Natural killer cell (primary cell): ENCODE data around the gene ITGAX. TPM values are rescaled to one million over a fixed set of nuclear protein-coding genes. Genes with fewer than 3 reads are reported as not detected.

Source experiments
- ATAC-seq, 3 donors: fragments of 150-1000 bp in 2 of 3; fragments of 200-7000 bp in 1 of 3; cut with Tn5 transposase; 1 replicate in 1 of 3; 2 replicates in 2 of 3; pipeline ENCODE4 v1.10.0; 2021; ENCODE audit warnings: mild to moderate bottlenecking in 2 of 3, moderate library complexity in 2 of 3
- DNase-seq, 2 donors: peaks; one replicate each; pipeline versions ENCODE4 v3.0.0 to v3.0.0-alpha.2; 2013 to 2021; ENCODE audit warnings: mixed read lengths in 1 of 2
- H3K27ac ChIP-seq: one replicate; pipeline ENCODE4 v1.5.1; 2013; ENCODE audit warnings: mild to moderate bottlenecking, low read length
- H3K27me3 ChIP-seq: one replicate; pipeline ENCODE4 v1.6.1; 2013; ENCODE audit warnings: low read length; ENCODE audit not compliant: control insufficient read depth, insufficient read depth
- H3K36me3 ChIP-seq: one replicate; pipeline ENCODE4 v1.6.1; 2013; ENCODE audit warnings: low read length; ENCODE audit not compliant: control insufficient read depth, insufficient read depth
- H3K4me1 ChIP-seq: one replicate; pipeline ENCODE4 v1.6.1; 2013; ENCODE audit warnings: low read length; ENCODE audit not compliant: control insufficient read depth, insufficient read depth
- H3K4me3 ChIP-seq: one replicate; pipeline ENCODE4 v1.5.1; 2013; ENCODE audit warnings: low read length
- H3K9me3 ChIP-seq: one replicate; pipeline ENCODE4 v1.6.1; 2013; ENCODE audit warnings: low read length; ENCODE audit not compliant: control insufficient read depth, insufficient read depth
- H3K27ac Mint-ChIP-seq, 2 donors: one replicate each; pipeline ENCODE4 v1.8.0; 2022; ENCODE audit warnings: mild to moderate bottlenecking in 2 of 2, mixed read lengths in 2 of 2, moderate library complexity in 1 of 2
- H3K27me3 Mint-ChIP-seq, 2 donors: one replicate each; pipeline ENCODE4 v1.8.0; 2022; ENCODE audit warnings: low read depth in 2 of 2, mixed read lengths in 2 of 2
- H3K36me3 Mint-ChIP-seq: one replicate; pipeline ENCODE4 v1.8.0; 2022; ENCODE audit warnings: mixed read lengths
- H3K4me1 Mint-ChIP-seq, 2 donors: one replicate each; pipeline ENCODE4 v1.8.0; 2022; ENCODE audit warnings: mixed read lengths in 2 of 2
- H3K4me3 Mint-ChIP-seq: one replicate; pipeline ENCODE4 v1.8.0; 2022; ENCODE audit warnings: mild to moderate bottlenecking, moderate library complexity, mixed read lengths
- H3K9me3 Mint-ChIP-seq, 2 donors: one replicate each; pipeline ENCODE4 v1.8.0; 2022; ENCODE audit warnings: mixed read lengths in 2 of 2
- CTCF ChIP-seq: fragments of 200-600 bp; IDR thresholded peaks from one replicate; pipeline ENCODE4 v1.8.0; 2022; ENCODE audit warnings: antibody characterized with exemption
- WGBS: methylation state at CpG from one replicate; pipeline ENCODE4 v1.1.7; 2013; ENCODE audit warnings: missing lambda C conversion rate; ENCODE audit not compliant: insufficient coverage; 5-methylcytosine and 5-hydroxymethylcytosine counted together
- intact Hi-C: fragments of 100-400 bp; cut with micrococcal nuclease; formaldehyde crosslinking; loops from one replicate; pipeline ENCODE4 v1.14.2; 2022
- total RNA-seq, 4 donors: library from RNA; stranded (reverse); fragments of 120-200 nt in 1 of 4; gene quantifications; one replicate each; pipeline versions ENCODE4 v1.2.3 to v1.2.4, GENCODE V29; 2013 to 2022

The ITGAX gene
- total RNA-seq, 3 donors from 2014 or later (not counting 1 experiment from before 2014, with no cell fraction given): 224 to 249 (median 233) TPM

DNA sequence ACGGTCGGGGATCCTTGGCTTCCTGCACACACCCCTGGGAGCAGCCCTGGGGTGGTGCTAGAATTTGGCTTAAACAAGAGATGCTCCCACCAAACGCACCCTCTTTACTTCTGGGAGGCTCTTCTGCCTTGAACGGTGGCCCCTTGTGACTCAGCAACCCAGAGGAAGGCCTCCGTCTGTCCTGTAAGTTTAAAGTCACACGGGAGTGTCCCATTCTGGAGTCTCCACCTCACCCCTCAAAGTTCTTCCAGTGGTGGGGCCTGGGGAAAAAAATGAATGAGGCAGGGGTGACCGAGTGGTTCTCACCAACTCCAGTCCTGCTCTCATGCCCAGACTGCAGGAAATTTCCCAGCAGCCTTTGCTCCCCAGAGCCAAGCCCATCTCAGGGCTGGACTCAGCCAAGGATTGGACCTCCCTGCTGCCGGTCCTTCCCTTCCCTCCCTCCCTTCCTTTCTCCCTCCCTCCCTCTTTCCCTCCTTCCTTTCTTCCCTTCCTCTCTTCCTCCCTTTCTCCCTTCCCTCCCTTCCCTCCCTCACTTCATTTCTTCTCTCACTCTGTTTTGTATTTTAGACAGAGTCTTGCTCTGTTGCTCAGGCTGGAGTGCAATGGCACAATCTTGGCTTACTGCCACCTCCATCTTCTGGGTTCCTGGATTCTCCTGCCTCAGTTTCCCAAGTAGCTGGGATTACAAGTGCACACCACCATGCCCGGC, 49.5 kb downstream of the ITGAX start:
- DNase-seq (no peak), ATAC-seq (no peak)
- Histone ChIP-seq H3K27me3 (no peaks in the 10 kb centered on the region), H3K36me3 (no peaks in the 10 kb centered on the region), H3K4me1 (peaks cover 42% of the 10 kb centered on the region), H3K9me3 (peaks cover 4% of the 10 kb centered on the region), H3K4me3 (no peak overlapping the region), H3K27ac (no peak overlapping the region)
- Mint-ChIP-seq H3K9me3 (peaks cover 0 to 2% of the 10 kb centered on the region in 2 donors), H3K4me1 (peaks cover 33 to 34% of the 10 kb centered on the region in 2 donors), H3K27ac (no peak overlapping the region), H3K27me3 (no peaks in the 10 kb centered on the region), H3K4me3 (no peak overlapping the region), H3K36me3 (no peaks in the 10 kb centered on the region)
- 81% methylated on average over 7 of the region's 9 CpGs for WGBS
- TF ChIP-seq CTCF: no peak
- intact Hi-C loops: loop anchor here (5.0 kb wide), 1 partner anchor 37 kb away; no protein-coding TSS in a partner anchor

- no peak for TF ChIP-seq CTCF
- H3K4me1 Mint-ChIP-seq: peaks cover 22% of the 10 kb centered on the region in 2 donors
- H3K36me3 ChIP-seq: no peaks in the 10 kb centered on the region
- no peaks in the 10 kb centered on the region for H3K36me3 Mint-ChIP-seq
- H3K27ac Mint-ChIP-seq: no peak overlapping the region
- no peak overlapping the region for H3K4me3 Mint-ChIP-seq
- no peak for DNase-seq
- no peaks in the 10 kb centered on the region for H3K27me3 ChIP-seq
- H3K27ac ChIP-seq: no peak overlapping the region
- H3K9me3 Mint-ChIP-seq: no peaks in the 10 kb centered on the region
- no peaks in the 10 kb centered on the region for H3K9me3 ChIP-seq
- intact Hi-C loops: no loop called here
- no peaks in the 10 kb centered on the region for H3K27me3 Mint-ChIP-seq
- peaks cover 14% of the 10 kb centered on the region for H3K4me1 ChIP-seq
- ATAC-seq: no peak
- H3K4me3 ChIP-seq: no peak overlapping the region
- WGBS: 94% methylated on average over 8 of the region's 8 CpGs
These were observed 52.4 kb downstream of the ITGAX start for GRCh38 chr16:31407406-31407805.

GRCh38 chr16:31409433-31409832, 54.5 kb downstream of the ITGAX start:
- H3K27ac ChIP-seq: no peak overlapping the region
- Mint-ChIP-seq H3K4me1 (peaks cover 31 to 39% of the 10 kb centered on the region in 2 donors), H3K36me3 (no peaks in the 10 kb centered on the region), H3K27me3 (no peaks in the 10 kb centered on the region), H3K4me3 (no peak overlapping the region), H3K9me3 (no peaks in the 10 kb centered on the region), H3K27ac (peak overlapping the region in 1 of 2 donors; percentile 29)
- TF ChIP-seq CTCF: no peak
- H3K4me3 ChIP-seq: no peak overlapping the region
- intact Hi-C loops: no loop called here
- H3K27me3 ChIP-seq: no peaks in the 10 kb centered on the region
- no peak for ATAC-seq
- peaks cover 10% of the 10 kb centered on the region for H3K4me1 ChIP-seq
- H3K36me3 ChIP-seq: no peaks in the 10 kb centered on the region
- 90% methylated on average over 3 of the region's 3 CpGs for WGBS
- DNase-seq: no peak
- no peaks in the 10 kb centered on the region for H3K9me3 ChIP-seq

DNA sequence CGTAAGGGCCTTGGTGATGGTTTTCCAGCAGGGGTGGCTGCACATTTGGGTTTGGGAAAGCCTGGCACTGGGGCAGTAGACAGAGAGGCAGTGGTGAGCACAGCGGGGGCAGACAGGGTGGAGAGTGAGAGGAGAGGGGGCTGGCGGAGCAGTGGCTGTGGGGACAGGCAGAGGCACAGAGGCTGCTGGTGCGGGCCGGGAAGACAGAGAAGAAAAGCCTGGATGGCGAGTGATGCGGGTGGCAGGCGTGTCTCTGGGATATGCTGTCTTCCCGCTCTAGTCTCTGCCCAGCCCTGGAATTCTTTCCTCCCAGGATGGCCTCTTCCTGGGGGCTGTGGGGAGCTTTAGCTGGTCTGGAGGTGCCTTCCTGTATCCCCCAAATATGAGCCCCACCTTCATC, 55.1 kb downstream of the ITGAX start:
- no peaks in the 10 kb centered on the region for H3K36me3 ChIP-seq
- TF ChIP-seq CTCF: no peak
- Mint-ChIP-seq H3K9me3 (no peaks in the 10 kb centered on the region), H3K36me3 (no peaks in the 10 kb centered on the region), H3K27me3 (no peaks in the 10 kb centered on the region), H3K27ac (peak overlapping the region in 1 of 2 donors; percentile 29), H3K4me3 (no peak overlapping the region), H3K4me1 (peaks cover 38 to 45% of the 10 kb centered on the region in 2 donors)
- DNase-seq (no peak), ATAC-seq (no peak)
- peaks cover 17% of the 10 kb centered on the region for H3K4me1 ChIP-seq
- no peak overlapping the region for H3K27ac ChIP-seq
- no peaks in the 10 kb centered on the region for H3K9me3 ChIP-seq
- 96% methylated on average over 9 of the region's 9 CpGs for WGBS
- no peak overlapping the region for H3K4me3 ChIP-seq
- intact Hi-C loops: no loop called here
- no peaks in the 10 kb centered on the region for H3K27me3 ChIP-seq
